ENCODE measurements around the gene RAPGEF1. TPM values are rescaled to one million over a fixed set of nuclear protein-coding genes. Genes with fewer than 3 reads are reported as not detected.

The RAPGEF1 gene
- total and polyA plus RNA-seq, 2 of the 13 experiments (the other 11 are each of a cell fraction or from before 2014, with no cell fraction given) = 21.2 to 38.9 TPM

DNA sequence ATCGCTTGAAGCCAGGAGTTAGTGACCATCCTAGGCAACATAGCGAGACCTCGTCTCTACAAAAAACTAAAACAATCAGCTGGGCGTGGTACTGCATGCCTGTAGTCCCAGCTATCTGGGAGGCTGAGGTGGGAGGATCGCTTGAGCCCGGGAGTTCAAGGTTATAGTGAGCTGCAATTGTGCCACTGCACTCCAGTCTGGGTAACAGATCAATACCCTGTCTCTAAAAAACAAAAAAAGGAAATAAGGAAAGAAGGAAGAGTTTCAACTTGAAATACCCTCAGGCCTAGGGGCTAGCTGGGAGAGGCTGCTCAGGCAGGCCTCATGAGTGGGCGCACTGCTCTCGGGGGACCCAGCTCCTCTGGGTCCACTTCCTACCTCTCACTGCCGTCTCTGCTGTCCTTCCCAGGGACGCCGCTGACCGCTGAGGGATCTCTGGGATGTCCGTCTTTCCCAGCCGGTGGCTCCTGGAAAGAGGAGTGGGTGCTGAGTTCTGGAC, 138.1 kb downstream of the RAPGEF1 start (continued):
- TF ChIP-seq ZNF318 (CRISPR knock-in tag; IDR thresholded peaks at IDR 0.05) (no peak), TEAD2 (CRISPR knock-in tag; IDR thresholded peaks at IDR 0.05) (no peak), HES4 (CRISPR knock-in tag; IDR thresholded peaks at IDR 0.05; ENCODE audit: borderline replicate concordance) (no peak), ARNT2 (CRISPR knock-in tag; IDR thresholded peaks at IDR 0.05; ENCODE audit: low read depth) (no peak), ZSCAN29 (CRISPR knock-in tag; conservative IDR thresholded peaks at IDR 0.05) (no peak), ZNF432 (CRISPR knock-in tag; IDR thresholded peaks at IDR 0.05; ENCODE audit: borderline replicate concordance) (no peak), ZMYM4 (CRISPR knock-in tag; IDR thresholded peaks at IDR 0.05) (peak; percentile 53; the same call in 1 of the 2 replicates), REXO4 (CRISPR knock-in tag; IDR thresholded peaks at IDR 0.05; ENCODE audit: borderline replicate concordance) (no peak), ZFP36L1 (CRISPR knock-in tag; IDR thresholded peaks at IDR 0.05) (no peak), KDM5B (CRISPR knock-in tag; IDR thresholded peaks at IDR 0.05; ENCODE audit: borderline replicate concordance) (no peak), FOSL2 (CRISPR knock-in tag; IDR thresholded peaks at IDR 0.05) (peak; percentile 66), SOX6 (IDR thresholded peaks at IDR 0.05) (no peak), SOX6 (CRISPR knock-in tag; IDR thresholded peaks at IDR 0.05) (peak; percentile 96), ZNF121 (CRISPR knock-in tag; IDR thresholded peaks at IDR 0.05) (0 out of 2 replicates have a peak, but pooled peaks have one; percentile 33), WIZ (CRISPR knock-in tag; IDR thresholded peaks at IDR 0.05) (no peak), PAF1 (CRISPR knock-in tag; IDR thresholded peaks at IDR 0.05) (no peak), HINFP (CRISPR knock-in tag; IDR thresholded peaks at IDR 0.05; ENCODE audit: low read depth) (0 out of 2 replicates have a peak, but pooled peaks have one; percentile 69), IRF9 (CRISPR knock-in tag; IDR thresholded peaks at IDR 0.05; ENCODE audit: borderline replicate concordance) (no peak), XRCC5 (optimal IDR thresholded peaks at IDR 0.05; ENCODE audit: low read length) (no peak), RXRA (CRISPR knock-in tag; IDR thresholded peaks at IDR 0.05) (peak; percentile 73; the same call in 1 of the 2 replicates)
